Psoas muscle (tissue), 8 donors: ENCODE results near the gene EBI3. TPM values are rescaled to one million over a fixed set of nuclear protein-coding genes. Genes with fewer than 3 reads are reported as not detected.

Experiments used
- ATAC-seq, 4 donors: fragments of 200-7000 bp; cut with Tn5 transposase; one replicate each; pipeline ENCODE4 v1.9.1; 2020; ENCODE audit warnings: moderate library complexity in 3 of 4, mild to moderate bottlenecking in 2 of 4
- DNase-seq, 2 donors: peaks; one replicate each; pipeline ENCODE4 v3.0.0-alpha.2; 2020
- H3K27ac ChIP-seq: fragments of 200-600 bp; one replicate; pipeline ENCODE4 v1.8.0; 2022
- H3K27me3 ChIP-seq, 3 donors: fragments of 200-600 bp in 1 of 3; one replicate each; pipeline versions ENCODE4 v1.6.1 to v1.8.0; 2013 to 2022; ENCODE audit warnings: low read length in 2 of 3, mild to moderate bottlenecking in 2 of 3, moderate library complexity in 1 of 3; ENCODE audit not compliant: insufficient read depth in 3 of 3
- H3K36me3 ChIP-seq, 2 donors: fragments of 200-600 bp in 1 of 2; one replicate each; pipeline versions ENCODE4 v1.6.1 to v1.8.0; 2013 to 2022; ENCODE audit warnings: low read depth in 1 of 2, mild to moderate bottlenecking in 1 of 2, moderate library complexity in 1 of 2; ENCODE audit not compliant: insufficient read depth in 1 of 2
- H3K4me1 ChIP-seq: fragments of 200-600 bp; one replicate; pipeline ENCODE4 v1.8.0; 2022
- H3K4me3 ChIP-seq: fragments of 200-600 bp; one replicate; pipeline ENCODE4 v1.8.0; 2022; ENCODE audit warnings: mild to moderate bottlenecking
- H3K9me3 ChIP-seq: fragments of 200-600 bp; one replicate; pipeline ENCODE4 v1.8.0; 2022
- WGBS, 3 donors: extraction: QIAGEN DNeasy Blood & Tissue Kit; methylation state at CpG; one replicate each; pipeline versions ENCODE4 v1.1.6 to v1.1.7; 2013; 5-methylcytosine and 5-hydroxymethylcytosine counted together
- intact Hi-C, 2 donors: fragments of 100-400 bp; cut with DNase I; formaldehyde crosslinking; loops; one replicate each; pipeline versions ENCODE4 v1.11.0 to v1.14.2; 2022
- polyA plus RNA-seq, 3 donors: library from polyadenylated mRNA; stranded (reverse); fragments of 200-250 nt; gene quantifications; one replicate each; pipeline ENCODE4 v1.2.3, GENCODE V29; 2013
- total RNA-seq, 4 donors: library from RNA; stranded (reverse); fragmentation: NEBNext Ultra II Directional in 2 of 4; extraction: Animal tissue kit (Norgen Biotek cat#: 25700) in 2 of 4; gene quantifications; one replicate each; pipeline versions ENCODE4 v1.2.1 to v1.2.4, GENCODE V29; 2021 to 2023
- TF ChIP-seq, protein P1 (sequence below): fragments of 200-600 bp; IDR thresholded peaks from one replicate; pipeline ENCODE4 v1.8.0; 2022; ENCODE audit warnings: antibody characterized with exemption
- donor health status: healthy with polysubstance abuse.
- donor health status: DM: no; HTN: no; CAD: no; lungs with moderate emphysema.
- donor health status: Bipolar disorder and iron deficiency.
- donor health status: healthy.
- donor health status: DM: yes; HTN: yes; CAD: no.
- donor health status: DM: no; HTN: no; CAD: no.
- donor health status: DM: no; HTN: no; CAD: no.
- donor health status: DM: yes; HTN: yes; CAD: no.

The EBI3 gene
- total and polyA plus RNA-seq, 7 donors, result 0.19 to 0.77 (median 0.54) TPM

DNA sequence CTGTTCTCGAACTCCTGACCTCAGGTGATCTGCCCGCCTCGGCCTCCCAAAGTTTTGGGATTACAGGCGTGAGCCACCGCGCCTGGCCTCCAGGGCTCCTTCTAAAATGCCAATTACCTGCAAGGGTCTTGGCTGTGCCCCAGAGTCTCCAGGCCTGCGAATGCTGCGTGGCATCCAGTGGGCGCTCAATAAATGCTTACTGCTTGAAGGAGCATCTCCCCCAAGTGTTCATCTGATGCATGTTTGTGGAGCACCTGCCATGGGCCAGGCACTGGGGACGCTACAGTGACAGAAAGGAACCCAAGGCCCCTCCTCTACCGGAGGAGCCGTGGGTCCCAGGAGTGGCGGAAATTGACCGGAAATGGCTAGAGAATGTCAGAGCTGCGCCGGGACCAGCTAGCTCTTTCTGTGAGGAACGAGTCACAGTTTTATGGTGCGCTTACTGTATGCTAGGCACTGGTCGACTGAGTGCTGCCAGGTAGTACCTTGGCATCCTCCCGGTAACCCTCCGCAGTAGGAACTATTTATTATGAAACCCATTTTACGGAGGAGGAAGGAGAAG is 32.7 kb upstream of the EBI3 start:
- ATAC-seq (no peak), DNase-seq (no peak)
- WGBS, 3 donors, result 82 to 86% (median 83%) methylated on average over 22 of the region's 22 CpGs
- H3K4me3 ChIP-seq, result no peak overlapping the region
- TF ChIP-seq, protein P1, sequence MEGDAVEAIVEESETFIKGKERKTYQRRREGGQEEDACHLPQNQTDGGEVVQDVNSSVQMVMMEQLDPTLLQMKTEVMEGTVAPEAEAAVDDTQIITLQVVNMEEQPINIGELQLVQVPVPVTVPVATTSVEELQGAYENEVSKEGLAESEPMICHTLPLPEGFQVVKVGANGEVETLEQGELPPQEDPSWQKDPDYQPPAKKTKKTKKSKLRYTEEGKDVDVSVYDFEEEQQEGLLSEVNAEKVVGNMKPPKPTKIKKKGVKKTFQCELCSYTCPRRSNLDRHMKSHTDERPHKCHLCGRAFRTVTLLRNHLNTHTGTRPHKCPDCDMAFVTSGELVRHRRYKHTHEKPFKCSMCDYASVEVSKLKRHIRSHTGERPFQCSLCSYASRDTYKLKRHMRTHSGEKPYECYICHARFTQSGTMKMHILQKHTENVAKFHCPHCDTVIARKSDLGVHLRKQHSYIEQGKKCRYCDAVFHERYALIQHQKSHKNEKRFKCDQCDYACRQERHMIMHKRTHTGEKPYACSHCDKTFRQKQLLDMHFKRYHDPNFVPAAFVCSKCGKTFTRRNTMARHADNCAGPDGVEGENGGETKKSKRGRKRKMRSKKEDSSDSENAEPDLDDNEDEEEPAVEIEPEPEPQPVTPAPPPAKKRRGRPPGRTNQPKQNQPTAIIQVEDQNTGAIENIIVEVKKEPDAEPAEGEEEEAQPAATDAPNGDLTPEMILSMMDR, result no peak
- H3K36me3 ChIP-seq, result no peaks in the 10 kb centered on the region
- H3K9me3 ChIP-seq, result no peaks in the 10 kb centered on the region
- H3K27me3 ChIP-seq, result peaks cover 0 to 64% (median 22%) of the 10 kb centered on the region in 3 donors
- H3K27ac ChIP-seq, result no peak overlapping the region
- H3K4me1 ChIP-seq, result no peaks in the 10 kb centered on the region
- intact Hi-C loops, result no loop called here

DNA sequence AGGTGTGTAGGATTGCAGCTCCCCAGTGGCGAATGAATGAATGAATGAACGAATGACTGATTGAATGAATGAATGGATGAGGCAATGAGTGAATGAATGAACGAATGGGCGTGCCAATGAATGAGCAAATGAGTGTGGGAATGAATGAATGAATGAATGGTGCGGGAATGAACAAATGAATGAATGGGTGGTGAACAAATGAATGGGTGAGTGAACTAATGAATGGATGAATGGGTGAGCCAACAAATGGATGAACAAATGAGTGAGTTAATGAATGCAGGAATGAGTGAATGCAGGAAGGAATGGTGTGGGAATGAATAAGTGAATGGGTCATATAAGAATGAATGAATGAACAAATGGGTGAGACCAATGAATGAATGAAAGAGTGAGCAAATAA is 32.1 kb upstream of the EBI3 start:
- no peaks in the 10 kb centered on the region for H3K36me3 ChIP-seq
- H3K27ac ChIP-seq, result no peak overlapping the region
- intact Hi-C loops, result no loop called here
- H3K4me3 ChIP-seq, result no peak overlapping the region
- H3K27me3 ChIP-seq, result peaks cover 0 to 64% (median 22%) of the 10 kb centered on the region in 3 donors
- H3K4me1 ChIP-seq, result no peaks in the 10 kb centered on the region
- TF ChIP-seq, protein P1, result no peak
- ATAC-seq, result no peak
- no peak for DNase-seq
- H3K9me3 ChIP-seq, result no peaks in the 10 kb centered on the region
- 84 to 90% (median 87%) methylated on average over 5 of the region's 5 CpGs for WGBS, 3 donors

DNA sequence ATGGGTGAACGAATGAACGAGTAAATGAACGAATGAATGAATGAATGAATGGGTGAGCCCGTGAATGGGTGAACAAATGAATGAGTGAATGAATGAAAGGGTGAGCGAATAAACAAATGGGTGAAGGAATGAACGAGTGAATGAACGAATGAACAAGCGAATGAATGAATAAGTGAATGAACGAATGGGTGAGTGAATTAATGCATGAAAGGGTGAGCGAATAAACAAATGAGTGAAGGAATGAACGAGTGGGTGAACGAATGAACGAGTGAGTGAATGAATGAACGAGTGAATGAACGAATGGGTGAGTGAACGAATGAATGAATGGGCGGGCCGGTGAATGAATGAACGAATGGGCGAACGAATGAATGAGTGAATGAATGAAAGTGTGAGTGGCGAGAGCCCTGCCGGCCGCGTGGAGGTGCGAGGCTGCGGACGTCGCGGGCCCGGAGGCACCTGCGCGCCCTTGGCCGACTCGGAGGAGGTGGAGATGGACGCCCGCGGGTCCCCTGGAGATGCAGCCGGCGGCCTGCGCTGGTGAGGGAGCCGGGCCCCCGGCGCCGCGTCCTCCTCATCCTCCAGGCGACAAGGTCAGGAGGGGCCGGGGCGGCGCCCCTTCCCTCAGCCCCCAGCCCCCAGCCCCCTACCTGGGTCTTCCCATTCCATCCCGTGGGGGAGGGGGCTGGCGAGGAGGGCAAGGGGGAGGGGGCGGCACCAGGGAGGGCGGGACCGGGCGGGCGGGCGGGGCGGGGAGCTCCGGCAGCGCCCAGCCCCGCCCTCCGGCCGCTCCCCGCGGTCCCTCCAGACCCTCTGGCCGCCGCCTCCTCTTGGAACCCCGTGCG is 31.5 kb upstream of the EBI3 start:
- H3K36me3 ChIP-seq, result no peaks in the 10 kb centered on the region
- H3K9me3 ChIP-seq, result no peaks in the 10 kb centered on the region
- H3K27me3 ChIP-seq, result peaks cover 0 to 64% (median 22%) of the 10 kb centered on the region in 3 donors
- ATAC-seq (no peak), DNase-seq (no peak)
- intact Hi-C loops, result no loop called here
- TF ChIP-seq, protein P1, result no peak
- no peaks in the 10 kb centered on the region for H3K4me1 ChIP-seq
- H3K4me3 ChIP-seq, result no peak overlapping the region
- 16 to 29% (median 29%) methylated on average over 33 to 70 of the region's 70 CpGs for WGBS, 3 donors
- no peak overlapping the region for H3K27ac ChIP-seq

DNA sequence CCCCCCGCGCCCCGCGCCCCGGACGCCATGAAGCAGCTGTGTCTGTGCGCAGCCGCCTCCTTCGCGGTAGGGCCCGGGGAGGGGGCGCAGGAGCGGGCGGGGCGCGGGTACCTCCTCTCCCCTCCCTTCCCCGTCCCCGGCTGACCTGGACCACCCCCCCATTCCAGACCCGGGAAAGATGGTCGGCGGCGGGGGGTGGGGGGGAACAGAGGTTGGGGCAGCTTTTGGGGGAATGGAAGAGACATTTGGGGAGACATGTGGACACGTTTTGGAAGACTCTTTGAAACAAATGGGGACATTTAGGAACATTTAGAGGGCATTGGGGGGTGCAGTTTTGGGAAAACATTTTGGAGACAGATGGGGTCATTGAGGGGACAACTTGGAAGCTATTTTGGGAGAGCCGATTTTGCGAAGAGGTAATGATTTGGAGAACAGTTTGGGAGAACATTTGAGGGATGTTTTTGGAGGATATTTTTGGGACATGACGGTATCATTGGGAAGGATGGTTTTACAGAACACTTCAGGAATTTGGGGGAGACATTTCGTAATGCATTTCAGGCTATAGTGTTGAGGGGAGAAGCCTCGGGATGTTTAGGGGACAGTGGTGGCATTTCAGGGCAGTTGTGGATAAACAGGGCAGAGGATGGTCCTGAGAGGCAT is 30.7 kb upstream of the EBI3 start:
- no peak overlapping the region for H3K4me3 ChIP-seq
- ATAC-seq (no peak), DNase-seq (no peak)
- H3K27me3 ChIP-seq, result peaks cover 0 to 64% (median 22%) of the 10 kb centered on the region in 3 donors
- intact Hi-C loops, result no loop called here
- no peaks in the 10 kb centered on the region for H3K9me3 ChIP-seq
- no peaks in the 10 kb centered on the region for H3K36me3 ChIP-seq
- H3K4me1 ChIP-seq, result no peaks in the 10 kb centered on the region
- WGBS, 3 donors, result 4 to 13% (median 12%) methylated on average over 6 to 28 of the region's 28 CpGs
- TF ChIP-seq, protein P1, result no peak
- H3K27ac ChIP-seq, result no peak overlapping the region
